SU-DHL-6 (cell line): ENCODE measurements around the gene ACSM6.
"Not testable (repeated sequence)": the region's sequence is repeated elsewhere in the genome, so short reads cannot be mapped to it uniquely, and the experiment has no call there.

Source experiments
- H2AFZ ChIP-seq: fragments of 200-600 bp; sonication (generic); 2 replicates; pipeline ENCODE4 v1.6.1; 2014; ENCODE audit warnings: low read depth, mild to moderate bottlenecking, moderate library complexity, mixed read lengths, antibody characterized with exemption, low read length; ENCODE audit not compliant: severe bottlenecking
- H3F3A ChIP-seq: fragments of 200-600 bp; shearing (Covaris generic); 2 replicates; pipeline ENCODE4 v1.6.0; 2016; ENCODE audit warnings: antibody characterized with exemption, mild to moderate bottlenecking; ENCODE audit not compliant: insufficient read depth
- H3K27ac ChIP-seq: fragments of 200-600 bp; sonication (generic); 2 replicates; pipeline ENCODE4 v1.5.1; 2016; ENCODE audit warnings: low read depth, mild to moderate bottlenecking, low read length, moderate library complexity, mixed read lengths
- H3K27me3 ChIP-seq: fragments of 200-600 bp; sonication (generic), shearing (Covaris generic); 2 replicates; pipeline ENCODE4 v1.6.0; 2014; ENCODE audit warnings: mild to moderate bottlenecking, low read length
- H3K36me3 ChIP-seq: fragments of 200-600 bp; sonication (generic); 2 replicates; pipeline ENCODE4 v1.6.1; 2014; ENCODE audit warnings: mild to moderate bottlenecking, low read length, mixed read lengths
- H3K4me2 ChIP-seq: fragments of 300-600, 200-600 bp; shearing (Covaris generic), sonication (generic); 2 replicates; pipeline ENCODE4 v1.6.0; 2014; ENCODE audit warnings: low read length, low read depth, mild to moderate bottlenecking; ENCODE audit not compliant: poor library complexity, severe bottlenecking
- H3K4me3 ChIP-seq: fragments of 200-600 bp; sonication (generic); 2 replicates; pipeline ENCODE4 v1.5.1; 2014; ENCODE audit warnings: antibody characterized with exemption, low read length, mild to moderate bottlenecking, mixed read lengths; ENCODE audit not compliant: insufficient read depth, poor library complexity, severe bottlenecking
- H3K79me2 ChIP-seq: fragments of 200-600 bp; sonication (generic); 2 replicates; pipeline ENCODE4 v1.6.1; 2014; ENCODE audit warnings: mild to moderate bottlenecking, low read length, moderate library complexity; ENCODE audit not compliant: insufficient read depth
- H3K9ac ChIP-seq: fragments of 200-600 bp; sonication (generic); 2 replicates; pipeline ENCODE4 v1.7.0; 2014; ENCODE audit warnings: mild to moderate bottlenecking, low read length
- H3K9me2 ChIP-seq: fragments of 200-600 bp; sonication (generic); replicated peaks from 2 replicates; pipeline ENCODE4 v1.6.1; 2014; ENCODE audit warnings: low read length; ENCODE audit not compliant: insufficient read depth
- H3K9me3 ChIP-seq: fragments of 200-600 bp; sonication (generic); 2 replicates; pipeline ENCODE4 v1.6.1; 2014; ENCODE audit warnings: low read length, mixed read lengths; ENCODE audit not compliant: insufficient read depth
- H4K20me1 ChIP-seq: fragments of 200-600 bp; sonication (generic); 2 replicates; pipeline ENCODE4 v1.6.1; 2014; ENCODE audit warnings: low read depth, mild to moderate bottlenecking, antibody characterized with exemption, low read length, moderate library complexity, mixed read lengths
- CTCF ChIP-seq: fragments of 200-600 bp; sonication (generic); IDR thresholded peaks from one replicate; pipeline ENCODE4 v1.5.1; 2017; ENCODE audit warnings: antibody characterized with exemption, mild to moderate bottlenecking, low read length, moderate library complexity; ENCODE audit not compliant: insufficient read depth, poor library complexity, severe bottlenecking
- EZH2phosphoT487 ChIP-seq: fragments of 200-600 bp; sonication (generic), shearing (Covaris generic); conservative IDR thresholded peaks from 2 replicates; pipeline ENCODE4 v1.6.1; 2018; ENCODE audit warnings: mild to moderate bottlenecking, antibody characterized with exemption, low read length, moderate library complexity, mixed read lengths

ACSM6 gene

GRCh38 chr10:95196046-95196445 is 2.0 kb downstream of the ACSM6 start:
- H3K36me3 ChIP-seq = no peaks in the 10 kb centered on the region
- H3K27me3 ChIP-seq = no peaks in the 10 kb centered on the region
- no peak overlapping the region for H3K9ac ChIP-seq
- no peaks in the 10 kb centered on the region for H3F3A ChIP-seq
- no peaks in the 10 kb centered on the region for H3K9me3 ChIP-seq
- H3K4me2 ChIP-seq = no peak overlapping the region
- no peaks in the 10 kb centered on the region for H3K79me2 ChIP-seq
- no peak for TF ChIP-seq CTCF
- no peak for TF ChIP-seq EZH2phosphoT487
- no peak overlapping the region for H2AFZ ChIP-seq
- no peak overlapping the region for H3K4me3 ChIP-seq
- H4K20me1 ChIP-seq = no peaks in the 10 kb centered on the region
- H3K27ac ChIP-seq = no peak overlapping the region
- no peaks in the 10 kb centered on the region for H3K9me2 ChIP-seq

- Histone ChIP-seq H3K9me3 (no peaks in the 10 kb centered on the region), H3K36me3 (no peaks in the 10 kb centered on the region), H2AFZ (no peak overlapping the region), H3K79me2 (no peaks in the 10 kb centered on the region), H3K4me3 (no peak overlapping the region), H3K9me2 (no peaks in the 10 kb centered on the region), H3K9ac (no peak overlapping the region), H4K20me1 (no peaks in the 10 kb centered on the region), H3K27me3 (no peaks in the 10 kb centered on the region), H3K27ac (no peak overlapping the region), H3F3A (no peaks in the 10 kb centered on the region), H3K4me2 (no peak overlapping the region)
- TF ChIP-seq EZH2phosphoT487 = no peak
- TF ChIP-seq CTCF = no peak
Measured at GRCh38 chr10:95201736-95202135, 7.7 kb downstream of the ACSM6 start.

- not testable (repeated sequence) for H3K9ac ChIP-seq, H4K20me1 ChIP-seq, H3K4me2 ChIP-seq, H3K4me3 ChIP-seq, H3K27ac ChIP-seq, H2AFZ ChIP-seq, H3K27me3 ChIP-seq, H3K9me3 ChIP-seq, H3K79me2 ChIP-seq, H3K9me2 ChIP-seq, H3K36me3 ChIP-seq, H3F3A ChIP-seq
Measured at GRCh38 chr10:95202865-95203264, 8.8 kb downstream of the ACSM6 start.

GRCh38 chr10:95208702-95209391 is 14.8 kb downstream of the ACSM6 start:
- H3K9me2 ChIP-seq = no peaks in the 10 kb centered on the region
- H3F3A ChIP-seq = no peaks in the 10 kb centered on the region
- no peaks in the 10 kb centered on the region for H3K36me3 ChIP-seq
- H3K79me2 ChIP-seq = no peaks in the 10 kb centered on the region
- H3K9ac ChIP-seq = no peak overlapping the region
- no peak overlapping the region for H3K27ac ChIP-seq
- H2AFZ ChIP-seq = no peak overlapping the region
- no peak overlapping the region for H3K4me3 ChIP-seq
- TF ChIP-seq CTCF (no peak), EZH2phosphoT487 (no peak)
- H3K27me3 ChIP-seq = no peaks in the 10 kb centered on the region
- no peaks in the 10 kb centered on the region for H3K9me3 ChIP-seq
- no peak overlapping the region for H3K4me2 ChIP-seq
- no peaks in the 10 kb centered on the region for H4K20me1 ChIP-seq
